Sigmoid colon (tissue), 7 donors: ENCODE results near the gene CRADD. TPM values are rescaled to one million over a fixed set of nuclear protein-coding genes. Genes with fewer than 3 reads are reported as not detected.

ENCODE experiments used
- DNase-seq: peaks from one replicate; pipeline ENCODE4 v3.0.0-alpha.2; 2019
- H3K27ac ChIP-seq, 4 donors: fragments of 200-600 bp; sonication (generic); one replicate each; pipeline ENCODE4 v1.5.1; 2016 to 2019; ENCODE audit warnings: mild to moderate bottlenecking in 1 of 4
- H3K27me3 ChIP-seq, 3 donors: fragments of 200-600 bp; sonication (generic); one replicate each; pipeline ENCODE4 v1.5.1; 2019; ENCODE audit warnings: mild to moderate bottlenecking in 1 of 3
- H3K36me3 ChIP-seq, 4 donors: fragments of 200-600 bp; sonication (generic); one replicate each; pipeline ENCODE4 v1.5.1; 2016 to 2019
- H3K4me1 ChIP-seq, 4 donors: fragments of 200-600 bp; sonication (generic); one replicate each; pipeline ENCODE4 v1.5.1; 2017 to 2019
- H3K4me3 ChIP-seq, 4 donors: fragments of 200-600 bp; sonication (generic); one replicate each; pipeline ENCODE4 v1.5.1; 2017 to 2019; ENCODE audit warnings: mild to moderate bottlenecking in 2 of 4, moderate library complexity in 1 of 4
- H3K9me3 ChIP-seq, 4 donors: fragments of 200-600 bp in 3 of 4; sonication (generic) in 3 of 4; one replicate each; pipeline versions ENCODE4 v1.5.1 to v1.6.1; 2013 to 2019
- EP300 ChIP-seq, 4 donors: sonication (generic); formaldehyde crosslinking; IDR thresholded peaks; one replicate each; pipeline ENCODE4 v1.6.1; 2017; ENCODE audit warnings: antibody characterized with exemption in 4 of 4
- POLR2A ChIP-seq, 2 donors: fragments of 450-650 bp; IDR thresholded peaks; one replicate each; pipeline ENCODE4 v1.6.1; 2016; ENCODE audit warnings: antibody characterized with exemption in 2 of 2, mild to moderate bottlenecking in 2 of 2, moderate library complexity in 2 of 2
- POLR2AphosphoS5 ChIP-seq, 4 donors: sonication (generic); formaldehyde crosslinking; IDR thresholded peaks; one replicate each; pipeline ENCODE4 v1.6.1; 2017; ENCODE audit warnings: antibody characterized with exemption in 4 of 4
- WGBS, 2 donors: extraction: QIAGEN DNeasy Blood & Tissue Kit; methylation state at CpG; one replicate each; pipeline ENCODE4 v1.1.7; 2013; 5-methylcytosine and 5-hydroxymethylcytosine counted together
- intact Hi-C: fragments of 100-400 bp; cut with DNase I; formaldehyde crosslinking; loops from one replicate; pipeline ENCODE4 v1.15.1; 2023
- polyA plus RNA-seq, 3 donors: library from polyadenylated mRNA; stranded (reverse); fragments of 200-250 nt; gene quantifications; one replicate each; pipeline ENCODE4 v1.2.3, GENCODE V29; 2013
- total RNA-seq, 4 donors: library from RNA; depleted of rRNA; stranded (reverse); fragments of >200 nt; gene quantifications; one replicate each; pipeline ENCODE4 v1.1.0, GENCODE V29; 2016
- TF ChIP-seq, protein P1 (sequence below), 4 experiments: fragments of 450-650 bp in 3 of 4; fragments of 200-600 bp in 1 of 4; IDR thresholded peaks; one replicate each; pipeline ENCODE4 v1.5.1; 2016 to 2019; ENCODE audit warnings: antibody characterized with exemption in 4 of 4, mild to moderate bottlenecking in 3 of 4, moderate library complexity in 2 of 4
- donor health status: healthy with polysubstance abuse.
- donor health status: Bipolar disorder and iron deficiency.
- donor health status: healthy.

Gene CRADD
- total and polyA plus RNA-seq, 7 donors: 14.1 to 98.9 (median 43.7) TPM

DNA sequence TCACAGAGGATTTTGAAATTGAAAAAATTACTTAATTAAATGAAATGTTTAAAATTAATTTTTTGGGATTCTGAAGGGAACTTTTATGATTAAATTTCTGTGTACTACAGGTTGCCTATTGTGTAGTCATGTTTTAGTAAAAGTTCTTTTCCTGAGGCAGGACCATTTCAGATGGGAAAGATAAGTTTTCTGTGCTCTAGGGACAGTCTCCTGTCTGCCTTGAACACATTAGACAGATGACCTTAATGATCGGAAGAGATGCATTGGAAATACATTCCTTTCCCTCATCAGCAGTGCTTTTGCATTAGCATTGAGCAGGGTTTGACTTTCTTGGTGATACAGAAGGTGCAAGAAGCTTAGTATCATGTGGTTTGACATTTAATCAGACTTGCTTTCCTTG is 28.1 kb downstream of the CRADD start:
- intact Hi-C loops: no loop called here
- no peak for TF ChIP-seq POLR2A (IDR thresholded peaks at IDR 0.05)
- TF ChIP-seq EP300 (IDR thresholded peaks at IDR 0.05): no peak
- TF ChIP-seq POLR2AphosphoS5 (IDR thresholded peaks at IDR 0.05): no peak
- TF ChIP-seq, protein P1, sequence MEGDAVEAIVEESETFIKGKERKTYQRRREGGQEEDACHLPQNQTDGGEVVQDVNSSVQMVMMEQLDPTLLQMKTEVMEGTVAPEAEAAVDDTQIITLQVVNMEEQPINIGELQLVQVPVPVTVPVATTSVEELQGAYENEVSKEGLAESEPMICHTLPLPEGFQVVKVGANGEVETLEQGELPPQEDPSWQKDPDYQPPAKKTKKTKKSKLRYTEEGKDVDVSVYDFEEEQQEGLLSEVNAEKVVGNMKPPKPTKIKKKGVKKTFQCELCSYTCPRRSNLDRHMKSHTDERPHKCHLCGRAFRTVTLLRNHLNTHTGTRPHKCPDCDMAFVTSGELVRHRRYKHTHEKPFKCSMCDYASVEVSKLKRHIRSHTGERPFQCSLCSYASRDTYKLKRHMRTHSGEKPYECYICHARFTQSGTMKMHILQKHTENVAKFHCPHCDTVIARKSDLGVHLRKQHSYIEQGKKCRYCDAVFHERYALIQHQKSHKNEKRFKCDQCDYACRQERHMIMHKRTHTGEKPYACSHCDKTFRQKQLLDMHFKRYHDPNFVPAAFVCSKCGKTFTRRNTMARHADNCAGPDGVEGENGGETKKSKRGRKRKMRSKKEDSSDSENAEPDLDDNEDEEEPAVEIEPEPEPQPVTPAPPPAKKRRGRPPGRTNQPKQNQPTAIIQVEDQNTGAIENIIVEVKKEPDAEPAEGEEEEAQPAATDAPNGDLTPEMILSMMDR (IDR thresholded peaks at IDR 0.05): no peak
- H3K27me3 ChIP-seq: no peaks in the 10 kb centered on the region
- no peak for DNase-seq
- H3K9me3 ChIP-seq: peaks cover 0 to 2% (median 0%) of the 10 kb centered on the region in 4 donors
- H3K4me1 ChIP-seq: peaks cover 0 to 50% (median 42%) of the 10 kb centered on the region in 4 donors
- no peak overlapping the region for H3K4me3 ChIP-seq
- peaks cover 0 to 5% (median 2%) of the 10 kb centered on the region in 4 donors for H3K36me3 ChIP-seq
- H3K27ac ChIP-seq: peak overlapping the region in 2 of 4 donors; percentile 59 to 72
- 97% methylated on average over 1 of the region's 1 CpG for WGBS, 2 donors

DNA sequence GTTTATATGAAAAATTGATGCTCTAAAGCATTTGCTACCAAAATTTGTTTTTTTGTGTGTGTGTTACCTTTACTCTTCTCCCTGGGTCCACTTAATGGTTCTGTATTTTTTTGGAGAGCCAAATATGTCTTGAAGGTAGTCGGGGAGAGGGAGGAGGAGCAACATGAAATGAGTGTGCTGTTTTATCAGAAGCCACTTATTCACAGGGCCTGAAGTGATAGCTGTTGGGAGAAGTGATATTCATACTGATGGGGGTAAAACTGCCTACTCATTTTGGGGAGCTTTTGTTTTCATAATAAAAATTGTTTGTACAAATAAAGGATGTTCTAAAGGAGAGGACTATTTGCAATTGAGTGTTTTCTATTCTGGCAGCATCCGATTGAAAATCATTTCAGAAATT is 29.2 kb downstream of the CRADD start:
- Histone ChIP-seq H3K27me3 (no peaks in the 10 kb centered on the region), H3K9me3 (peaks cover 0 to 2% (median 0%) of the 10 kb centered on the region in 4 donors), H3K27ac (peak overlapping the region in 3 of 4 donors; percentile 25 to 72 (median 42)), H3K36me3 (peaks cover 0 to 5% (median 2%) of the 10 kb centered on the region in 4 donors), H3K4me3 (no peak overlapping the region), H3K4me1 (peaks cover 0 to 55% (median 47%) of the 10 kb centered on the region in 4 donors)
- intact Hi-C loops: no loop called here
- no peak for TF ChIP-seq EP300 (IDR thresholded peaks at IDR 0.05)
- TF ChIP-seq POLR2A (IDR thresholded peaks at IDR 0.05): no peak
- TF ChIP-seq POLR2AphosphoS5 (IDR thresholded peaks at IDR 0.05): no peak
- TF ChIP-seq, protein P1 (IDR thresholded peaks at IDR 0.05): no peak
- WGBS, 2 donors: 68 to 84% methylated on average over 2 of the region's 2 CpGs
- DNase-seq: no peak

DNA sequence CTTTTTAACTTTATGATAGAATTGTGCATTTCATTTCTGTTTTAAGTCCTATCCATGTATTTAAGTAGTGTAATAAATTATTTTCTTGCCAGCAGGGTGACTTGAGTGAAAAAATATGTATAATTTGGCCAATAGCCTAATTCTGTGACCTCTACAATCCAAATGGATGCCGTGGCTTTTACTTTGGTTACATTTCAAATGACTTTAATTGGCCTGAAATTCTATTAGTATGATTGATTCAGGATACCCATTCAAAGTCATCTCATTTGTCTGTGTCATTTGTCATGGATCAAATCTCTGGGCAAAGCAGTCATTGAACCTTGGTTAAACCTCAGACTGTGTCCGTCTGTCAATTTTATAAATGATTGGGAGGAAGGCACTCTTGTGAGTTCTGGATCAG is 29.6 kb downstream of the CRADD start:
- peak overlapping the region in 3 of 4 donors; percentile 25 to 72 (median 42) for H3K27ac ChIP-seq
- TF ChIP-seq POLR2A (IDR thresholded peaks at IDR 0.05): no peak
- TF ChIP-seq EP300 (IDR thresholded peaks at IDR 0.05): no peak
- no peak for TF ChIP-seq POLR2AphosphoS5 (IDR thresholded peaks at IDR 0.05)
- TF ChIP-seq, protein P1 (IDR thresholded peaks at IDR 0.05): no peak
- intact Hi-C loops: no loop called here

DNA sequence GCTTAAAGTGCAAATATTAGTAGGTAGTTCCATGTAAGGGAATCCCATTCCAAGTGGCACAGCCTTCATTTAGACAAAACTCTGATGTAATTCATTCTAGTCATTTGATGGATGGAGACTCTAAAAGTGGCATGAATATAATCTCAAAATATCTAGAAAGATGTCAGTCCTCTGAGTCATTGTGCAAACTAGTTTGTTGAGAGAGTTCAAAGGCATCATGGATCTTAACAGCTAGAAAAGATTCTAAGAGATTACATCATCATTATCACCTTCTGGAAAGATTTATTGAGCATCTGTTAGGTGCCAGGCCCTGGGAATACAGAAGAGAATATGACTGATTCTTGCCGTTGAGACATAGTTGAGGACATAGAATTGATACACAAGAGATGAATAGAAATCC is 30.7 kb downstream of the CRADD start:
- no peaks in the 10 kb centered on the region for H3K27me3 ChIP-seq
- H3K4me1 ChIP-seq: peaks cover 0 to 65% (median 51%) of the 10 kb centered on the region in 4 donors
- H3K9me3 ChIP-seq: peaks cover 0 to 2% (median 0%) of the 10 kb centered on the region in 4 donors
- no peak overlapping the region for H3K4me3 ChIP-seq
- peak overlapping the region in 3 of 4 donors; percentile 23 to 72 (median 42) for H3K27ac ChIP-seq
- TF ChIP-seq, protein P1 (IDR thresholded peaks at IDR 0.05): no peak
- no peak for TF ChIP-seq POLR2A (IDR thresholded peaks at IDR 0.05)
- TF ChIP-seq EP300 (IDR thresholded peaks at IDR 0.05): no peak
- TF ChIP-seq POLR2AphosphoS5 (IDR thresholded peaks at IDR 0.05): no peak
- DNase-seq: no peak
- intact Hi-C loops: no loop called here
- WGBS, 2 donors: 92 to 94% methylated on average over 1 of the region's 1 CpG
- H3K36me3 ChIP-seq: peaks cover 0 to 5% (median 2%) of the 10 kb centered on the region in 4 donors

More for the DNA sequence above, 29.6 kb downstream of the CRADD start:
- Histone ChIP-seq H3K4me3 (no peak overlapping the region), H3K9me3 (peaks cover 0 to 2% (median 0%) of the 10 kb centered on the region in 4 donors), H3K36me3 (peaks cover 0 to 5% (median 2%) of the 10 kb centered on the region in 4 donors), H3K4me1 (peaks cover 0 to 59% (median 50%) of the 10 kb centered on the region in 4 donors), H3K27me3 (no peaks in the 10 kb centered on the region)
- DNase-seq: no peak
- WGBS, 2 donors: 88 to 95% methylated on average over 2 of the region's 2 CpGs
